ENCODE data around the gene CLCNKB.
"Not testable (repeated sequence)": the region's sequence is repeated elsewhere in the genome, so short reads cannot be mapped to it uniquely, and the experiment has no call there.

Gene CLCNKB

DNA sequence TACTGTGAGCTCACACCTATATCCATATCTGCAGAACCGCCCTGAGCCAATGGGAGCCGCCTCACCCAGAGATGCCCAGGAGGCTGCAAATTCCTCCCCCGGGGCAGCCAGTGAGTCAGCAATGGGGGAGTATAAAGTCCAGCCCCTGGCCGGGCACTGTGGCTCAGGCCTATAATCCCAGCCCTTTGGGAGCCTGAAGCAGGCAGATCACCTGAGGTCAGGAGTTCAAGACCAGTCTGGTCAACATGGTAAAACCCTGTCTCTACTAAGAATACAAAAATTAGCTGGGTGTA, 5.0 kb upstream of the CLCNKB start:
- no peak overlapping the region for H3K27ac ChIP-seq
- no peaks in the 10 kb centered on the region for H3K36me3 ChIP-seq (ENCODE audit: insufficient read depth)
- TF ChIP-seq, protein P1, sequence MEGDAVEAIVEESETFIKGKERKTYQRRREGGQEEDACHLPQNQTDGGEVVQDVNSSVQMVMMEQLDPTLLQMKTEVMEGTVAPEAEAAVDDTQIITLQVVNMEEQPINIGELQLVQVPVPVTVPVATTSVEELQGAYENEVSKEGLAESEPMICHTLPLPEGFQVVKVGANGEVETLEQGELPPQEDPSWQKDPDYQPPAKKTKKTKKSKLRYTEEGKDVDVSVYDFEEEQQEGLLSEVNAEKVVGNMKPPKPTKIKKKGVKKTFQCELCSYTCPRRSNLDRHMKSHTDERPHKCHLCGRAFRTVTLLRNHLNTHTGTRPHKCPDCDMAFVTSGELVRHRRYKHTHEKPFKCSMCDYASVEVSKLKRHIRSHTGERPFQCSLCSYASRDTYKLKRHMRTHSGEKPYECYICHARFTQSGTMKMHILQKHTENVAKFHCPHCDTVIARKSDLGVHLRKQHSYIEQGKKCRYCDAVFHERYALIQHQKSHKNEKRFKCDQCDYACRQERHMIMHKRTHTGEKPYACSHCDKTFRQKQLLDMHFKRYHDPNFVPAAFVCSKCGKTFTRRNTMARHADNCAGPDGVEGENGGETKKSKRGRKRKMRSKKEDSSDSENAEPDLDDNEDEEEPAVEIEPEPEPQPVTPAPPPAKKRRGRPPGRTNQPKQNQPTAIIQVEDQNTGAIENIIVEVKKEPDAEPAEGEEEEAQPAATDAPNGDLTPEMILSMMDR (conservative IDR thresholded peaks at IDR 0.05; ENCODE audit: low read depth, low read length), result no peak
- H4K20me1 ChIP-seq (ENCODE audit: insufficient read depth), result no peaks in the 10 kb centered on the region
- H3K4me3 ChIP-seq (IDR thresholded peaks at IDR 0.05; ENCODE audit: insufficient read depth, low read depth, low read length), result no peak overlapping the region
- peaks cover 16% of the 10 kb centered on the region; the same call in 1 of the 2 replicates for H3K27me3 ChIP-seq (ENCODE audit: insufficient read depth, low read depth)
- no peaks in the 10 kb centered on the region for H3K79me2 ChIP-seq (ENCODE audit: insufficient read depth, low read depth)
- no peaks in the 10 kb centered on the region for H3K4me1 ChIP-seq (ENCODE audit: low read depth, poor library complexity, severe bottlenecking)
- H2AFZ ChIP-seq (ENCODE audit: low read depth), result no peak overlapping the region
- H3K9ac ChIP-seq, result no peak overlapping the region
- no peak overlapping the region for H3K4me2 ChIP-seq

DNA sequence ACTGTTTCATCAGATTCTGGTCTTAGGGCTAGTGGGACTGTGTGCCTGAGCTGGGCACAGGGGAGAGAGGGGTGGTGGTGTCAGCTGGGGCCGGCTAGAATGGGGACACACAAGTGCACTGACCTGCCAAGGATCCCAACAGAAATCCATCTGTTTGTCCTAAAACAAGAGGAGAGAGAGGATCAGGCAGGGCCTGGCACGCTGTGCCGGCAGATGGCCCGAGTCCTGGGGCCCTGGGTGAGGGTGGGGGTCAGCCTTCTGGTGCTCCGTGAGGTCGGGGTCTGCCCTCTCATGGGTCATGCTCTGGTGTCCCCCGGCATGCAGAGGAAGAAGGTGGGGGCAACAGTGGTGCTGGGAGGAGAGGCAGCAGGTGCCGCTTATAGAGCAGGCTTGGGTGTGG, 3.7 kb upstream of the CLCNKB start:
- not testable (repeated sequence) for H3K9ac ChIP-seq; H4K20me1 ChIP-seq (ENCODE audit: insufficient read depth); H2AFZ ChIP-seq (ENCODE audit: low read depth); H3K4me3 ChIP-seq (IDR thresholded peaks at IDR 0.05; ENCODE audit: insufficient read depth, low read depth, low read length); H3K27ac ChIP-seq; H3K79me2 ChIP-seq (ENCODE audit: insufficient read depth, low read depth); H3K4me1 ChIP-seq (ENCODE audit: low read depth, poor library complexity, severe bottlenecking); H3K36me3 ChIP-seq (ENCODE audit: insufficient read depth); H3K4me2 ChIP-seq
- H3K27me3 ChIP-seq (ENCODE audit: insufficient read depth, low read depth), result peaks cover 23% of the 10 kb centered on the region; the same call in 1 of the 2 replicates

DNA sequence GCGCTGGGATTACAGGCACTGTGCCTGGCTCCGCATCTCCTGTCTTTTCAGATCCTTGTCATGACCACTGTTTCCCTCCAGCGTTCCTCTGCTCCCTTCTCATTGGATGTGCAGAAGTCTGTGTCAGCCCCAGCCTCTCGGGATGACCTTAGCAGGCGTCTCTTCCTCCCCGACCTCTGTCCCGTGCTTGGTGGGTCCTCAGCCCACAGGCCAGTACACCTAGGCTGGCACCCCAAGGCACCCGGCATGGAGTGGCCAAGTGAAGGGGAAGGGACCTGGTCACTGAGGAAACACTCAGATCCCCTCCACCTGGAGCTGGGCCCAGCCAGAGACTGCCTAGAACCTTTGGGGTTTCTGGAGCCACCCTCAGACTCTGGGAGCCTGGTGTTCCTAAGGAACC, 2.4 kb upstream of the CLCNKB start:
- Histone ChIP-seq H3K27me3 (ENCODE audit: insufficient read depth, low read depth) (peaks cover 31% of the 10 kb centered on the region), H3K27ac (no peak overlapping the region), H2AFZ (ENCODE audit: low read depth) (no peak overlapping the region), H4K20me1 (ENCODE audit: insufficient read depth) (no peaks in the 10 kb centered on the region), H3K4me2 (no peak overlapping the region), H3K4me1 (ENCODE audit: low read depth, poor library complexity, severe bottlenecking) (no peaks in the 10 kb centered on the region), H3K36me3 (ENCODE audit: insufficient read depth) (no peaks in the 10 kb centered on the region), H3K9ac (no peak overlapping the region), H3K79me2 (ENCODE audit: insufficient read depth, low read depth) (no peaks in the 10 kb centered on the region), H3K4me3 (IDR thresholded peaks at IDR 0.05; ENCODE audit: insufficient read depth, low read depth, low read length) (no peak overlapping the region)
- TF ChIP-seq, protein P1 (conservative IDR thresholded peaks at IDR 0.05; ENCODE audit: low read depth, low read length), result no peak

DNA sequence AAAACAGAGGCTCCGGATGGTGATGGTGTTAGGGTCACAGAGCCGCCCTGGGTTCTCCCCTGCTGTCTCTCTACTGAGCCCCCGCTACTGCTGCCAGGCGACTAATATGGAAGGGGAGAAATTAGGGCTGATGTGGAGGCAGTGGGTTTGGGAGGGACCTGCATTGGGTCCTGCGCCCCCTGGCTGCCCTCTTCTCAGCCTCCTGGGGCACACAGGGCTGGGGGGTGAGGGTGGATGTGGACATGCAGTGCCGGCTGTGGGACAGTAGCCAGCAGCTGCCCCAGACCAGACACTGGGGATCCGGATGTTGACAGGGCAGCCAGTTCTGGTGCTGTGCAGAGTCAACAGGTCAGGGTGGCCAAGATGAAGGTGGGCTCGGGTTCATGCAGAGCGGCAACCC, 1.5 kb upstream of the CLCNKB start:
- Histone ChIP-seq H4K20me1 (ENCODE audit: insufficient read depth) (no peaks in the 10 kb centered on the region), H3K27me3 (ENCODE audit: insufficient read depth, low read depth) (peaks cover 34% of the 10 kb centered on the region), H2AFZ (ENCODE audit: low read depth) (no peak overlapping the region), H3K36me3 (ENCODE audit: insufficient read depth) (no peaks in the 10 kb centered on the region), H3K27ac (no peak overlapping the region), H3K79me2 (ENCODE audit: insufficient read depth, low read depth) (no peaks in the 10 kb centered on the region), H3K4me2 (no peak overlapping the region), H3K4me1 (ENCODE audit: low read depth, poor library complexity, severe bottlenecking) (no peaks in the 10 kb centered on the region), H3K4me3 (IDR thresholded peaks at IDR 0.05; ENCODE audit: insufficient read depth, low read depth, low read length) (no peak overlapping the region), H3K9ac (no peak overlapping the region)
- TF ChIP-seq, protein P1 (conservative IDR thresholded peaks at IDR 0.05; ENCODE audit: low read depth, low read length), result peak; percentile 34; the same call in 1 of the 2 replicates

DNA sequence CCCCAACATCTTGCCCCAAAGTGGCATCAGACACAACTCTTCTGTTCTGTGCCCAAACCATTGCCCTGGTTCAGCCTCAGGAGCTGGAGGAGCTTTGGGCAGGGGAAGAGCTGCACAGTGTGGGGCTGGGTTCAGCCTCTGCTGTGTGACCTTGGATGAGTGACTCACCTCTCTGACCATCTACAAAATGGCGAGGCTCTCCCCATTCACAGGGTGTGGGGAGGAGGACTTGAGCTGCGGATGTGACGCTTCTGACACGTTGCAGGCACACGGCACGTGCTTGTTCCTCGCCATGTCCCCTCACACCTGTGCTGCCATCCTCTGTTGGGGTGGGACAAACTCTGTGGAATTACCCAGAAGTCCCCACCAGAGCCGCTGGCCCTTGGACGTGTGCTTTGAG, 928 bp upstream of the CLCNKB start:
- not testable (repeated sequence) for H3K27ac ChIP-seq; H3K4me3 ChIP-seq (IDR thresholded peaks at IDR 0.05; ENCODE audit: insufficient read depth, low read depth, low read length); H3K9ac ChIP-seq; H2AFZ ChIP-seq (ENCODE audit: low read depth); H4K20me1 ChIP-seq (ENCODE audit: insufficient read depth); H3K4me2 ChIP-seq; H3K36me3 ChIP-seq (ENCODE audit: insufficient read depth); H3K79me2 ChIP-seq (ENCODE audit: insufficient read depth, low read depth); H3K4me1 ChIP-seq (ENCODE audit: low read depth, poor library complexity, severe bottlenecking)
- peaks cover 38% of the 10 kb centered on the region for H3K27me3 ChIP-seq (ENCODE audit: insufficient read depth, low read depth)

All from KMS-11 (cell line).